Measurements from ENCODE around the gene COL15A1. TPM values are rescaled to one million over a fixed set of nuclear protein-coding genes. Genes with fewer than 3 reads are reported as not detected.

COL15A1 gene
- total RNA-seq, 1 experiment from 2014 or later: not detected

DNA sequence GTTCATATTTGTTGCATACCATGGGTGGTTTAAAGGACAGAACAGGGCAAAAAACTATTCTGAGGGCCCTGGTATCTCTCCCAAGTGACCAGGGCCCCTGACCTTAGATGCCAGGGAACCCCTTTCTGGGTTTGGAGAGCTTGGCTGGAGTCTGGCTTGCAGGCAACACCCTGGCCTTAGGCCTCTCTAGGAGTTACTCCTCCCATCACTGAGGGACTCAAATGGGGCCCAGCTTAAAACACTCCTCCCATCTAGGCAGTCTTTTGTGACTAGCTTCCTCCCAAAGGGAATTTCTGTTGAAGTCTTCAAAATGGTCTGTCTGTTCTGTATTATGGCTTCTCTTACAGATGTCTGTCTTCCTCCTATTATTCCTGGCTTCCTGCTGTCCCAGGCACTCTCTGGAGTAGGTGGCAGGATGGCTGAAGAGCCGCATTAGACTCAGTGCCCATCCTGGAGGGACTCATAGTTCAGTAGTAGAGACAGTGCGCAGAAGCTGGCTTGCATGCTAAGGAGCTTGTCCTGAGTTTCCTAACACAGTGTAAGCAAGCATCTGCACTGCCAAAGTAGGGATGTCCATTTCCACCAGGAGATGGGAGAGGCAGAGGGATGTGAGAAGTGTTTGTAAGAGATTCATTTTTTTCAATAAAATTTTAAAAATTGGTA is 10.0 kb downstream of the COL15A1 start:
- no peak overlapping the region for H3K4me2 ChIP-seq (ENCODE audit: insufficient read depth, insufficient read length, low read length)
- H3K79me2 ChIP-seq (ENCODE audit: insufficient read depth, low read length): no peaks in the 10 kb centered on the region; the same call in 1 of the 2 replicates
- no peak overlapping the region for H2BK5ac ChIP-seq (ENCODE audit: insufficient read length, low read length)
- DNase-seq: no peak
- no peak overlapping the region for H3K4me3 Mint-ChIP-seq
- WGBS (ENCODE audit: extremely low coverage, insufficient read length, low lambda C conversion rate): no CpG with 5 or more reads among the region's 2 CpGs
- TF ChIP-seq, protein P1, sequence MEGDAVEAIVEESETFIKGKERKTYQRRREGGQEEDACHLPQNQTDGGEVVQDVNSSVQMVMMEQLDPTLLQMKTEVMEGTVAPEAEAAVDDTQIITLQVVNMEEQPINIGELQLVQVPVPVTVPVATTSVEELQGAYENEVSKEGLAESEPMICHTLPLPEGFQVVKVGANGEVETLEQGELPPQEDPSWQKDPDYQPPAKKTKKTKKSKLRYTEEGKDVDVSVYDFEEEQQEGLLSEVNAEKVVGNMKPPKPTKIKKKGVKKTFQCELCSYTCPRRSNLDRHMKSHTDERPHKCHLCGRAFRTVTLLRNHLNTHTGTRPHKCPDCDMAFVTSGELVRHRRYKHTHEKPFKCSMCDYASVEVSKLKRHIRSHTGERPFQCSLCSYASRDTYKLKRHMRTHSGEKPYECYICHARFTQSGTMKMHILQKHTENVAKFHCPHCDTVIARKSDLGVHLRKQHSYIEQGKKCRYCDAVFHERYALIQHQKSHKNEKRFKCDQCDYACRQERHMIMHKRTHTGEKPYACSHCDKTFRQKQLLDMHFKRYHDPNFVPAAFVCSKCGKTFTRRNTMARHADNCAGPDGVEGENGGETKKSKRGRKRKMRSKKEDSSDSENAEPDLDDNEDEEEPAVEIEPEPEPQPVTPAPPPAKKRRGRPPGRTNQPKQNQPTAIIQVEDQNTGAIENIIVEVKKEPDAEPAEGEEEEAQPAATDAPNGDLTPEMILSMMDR (conservative IDR thresholded peaks at IDR 0.05): no peak
- H4K5ac ChIP-seq (ENCODE audit: insufficient read length, low read depth, low read length): no peak overlapping the region
- H3T11ph ChIP-seq (ENCODE audit: low read length): no peak overlapping the region
- H3K9ac ChIP-seq (ENCODE audit: extremely low read depth, insufficient read length, low read length): no peak overlapping the region
- H3K36me3 Mint-ChIP-seq (ENCODE audit: insufficient read depth in 1 of 3, low read depth in 3 of 3): peaks cover 4 to 9% (median 4%) of the 10 kb centered on the region in 3 experiments; a peak in 5 of 7 replicates
- no peak overlapping the region for H3K23ac ChIP-seq (ENCODE audit: insufficient read length, low read depth, low read length)
- no peaks in the 10 kb centered on the region; the same call in 1 of the 2 replicates for H3K27me3 ChIP-seq (ENCODE audit: insufficient read depth, low read length)
- no peak overlapping the region for H4K8ac ChIP-seq (replicated peaks; ENCODE audit: insufficient read length, low read depth, low read length)
- no peak overlapping the region for H3K56ac ChIP-seq (ENCODE audit: insufficient read length, low read depth, low read length)
- H3K18ac ChIP-seq (ENCODE audit: insufficient read length, low read depth, low read length): no peak overlapping the region
- no peak overlapping the region for H2BK120ac ChIP-seq (ENCODE audit: low read depth, low read length, poor library complexity, severe bottlenecking)
- H3K14ac ChIP-seq (ENCODE audit: insufficient read depth, low read length): no peak overlapping the region
- H3K9me3 Mint-ChIP-seq: peaks cover 11 to 13% of the 10 kb centered on the region in 2 experiments; a peak in 4 of 5 replicates
- no peak overlapping the region for H3K27ac ChIP-seq (ENCODE audit: insufficient read length, low read depth, low read length)
- no peak overlapping the region for H2BK20ac ChIP-seq (ENCODE audit: low read depth, low read length, poor library complexity, severe bottlenecking)
- no peak overlapping the region for H2BK15ac ChIP-seq (ENCODE audit: low read depth, low read length)
- H2AK5ac ChIP-seq (ENCODE audit: insufficient read length, low read length): no peak overlapping the region
- no peak overlapping the region for H4K91ac ChIP-seq (ENCODE audit: insufficient read length, low read depth, low read length)
- H2BK12ac ChIP-seq (ENCODE audit: insufficient read length, low read depth, low read length): no peak overlapping the region
- H3K27ac Mint-ChIP-seq: no peak overlapping the region
- no peaks in the 10 kb centered on the region for H3K9me3 ChIP-seq (ENCODE audit: control insufficient read depth, low read depth, low read length)
- H3K23me2 ChIP-seq (ENCODE audit: insufficient read length, low read depth, low read length, poor library complexity, severe bottlenecking): no peaks in the 10 kb centered on the region
- H3K4me1 Mint-ChIP-seq: no peaks in the 10 kb centered on the region
- H3K4ac ChIP-seq (ENCODE audit: low read depth, low read length): no peak overlapping the region
- no peaks in the 10 kb centered on the region for H4K20me1 ChIP-seq (ENCODE audit: control insufficient read depth, insufficient read depth, insufficient read length)
- H2AFZ ChIP-seq (ENCODE audit: low read length): no peak overlapping the region
- H3K4me1 ChIP-seq (ENCODE audit: insufficient read depth, low read length): no peaks in the 10 kb centered on the region
- no peaks in the 10 kb centered on the region for H3K79me1 ChIP-seq (ENCODE audit: insufficient read depth, low read depth, low read length, poor library complexity, severe bottlenecking)
- peaks cover 13% of the 10 kb centered on the region for H3K27me3 Mint-ChIP-seq (ENCODE audit: low read depth)
